AG08395 (cell line): ENCODE results near the gene PRR12.

Source experiments
- DNase-seq: peaks from one replicate; pipeline ENCODE4 v3.0.0; 2012; ENCODE audit warnings: mixed read lengths, low spot score

PRR12 gene

DNA sequence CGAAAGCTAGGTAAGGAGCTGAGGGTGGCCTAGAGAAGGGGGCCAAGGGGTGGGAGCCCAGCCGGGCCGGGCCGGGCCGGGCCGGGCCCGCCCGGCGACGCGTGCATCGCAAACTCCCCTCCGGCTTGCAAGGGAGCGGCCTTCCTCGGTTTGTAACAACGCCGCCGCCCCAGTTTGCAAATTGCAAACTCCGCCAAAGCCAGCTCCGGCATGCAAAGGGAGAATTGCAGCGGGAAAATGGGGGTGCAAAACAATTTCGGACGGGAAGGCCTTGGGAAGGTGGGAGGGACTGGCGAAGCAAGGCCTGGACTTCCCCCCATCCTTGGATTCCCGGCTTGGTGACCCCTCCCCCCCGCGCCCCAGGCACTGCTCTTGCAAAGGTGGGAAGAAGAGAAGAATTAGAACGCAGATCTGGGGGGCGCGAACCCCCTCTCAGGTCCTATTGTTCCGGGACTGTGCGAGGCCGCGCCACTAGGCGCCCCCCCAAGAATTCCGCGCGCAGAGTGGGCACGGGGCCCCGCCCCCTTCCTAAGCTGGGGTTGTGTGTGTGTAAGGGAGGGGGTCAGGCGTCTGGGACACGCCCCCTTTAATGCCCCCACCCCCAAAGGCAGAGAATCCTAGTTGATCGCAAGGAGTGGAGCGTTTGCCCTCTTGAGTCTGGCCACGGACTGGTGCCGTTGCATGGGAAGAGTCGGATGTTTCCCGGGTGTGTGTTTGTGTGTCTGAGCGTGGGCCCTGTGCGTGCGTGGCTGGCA is 926 bp downstream of the PRR12 start:
- DNase-seq = peak; percentile 34

GRCh38 chr19:49592486-49593232 is 1.7 kb downstream of the PRR12 start:
- DNase-seq = no peak

GRCh38 chr19:49593233-49594113 is 2.5 kb downstream of the PRR12 start:
- DNase-seq = peak; percentile 100

DNA sequence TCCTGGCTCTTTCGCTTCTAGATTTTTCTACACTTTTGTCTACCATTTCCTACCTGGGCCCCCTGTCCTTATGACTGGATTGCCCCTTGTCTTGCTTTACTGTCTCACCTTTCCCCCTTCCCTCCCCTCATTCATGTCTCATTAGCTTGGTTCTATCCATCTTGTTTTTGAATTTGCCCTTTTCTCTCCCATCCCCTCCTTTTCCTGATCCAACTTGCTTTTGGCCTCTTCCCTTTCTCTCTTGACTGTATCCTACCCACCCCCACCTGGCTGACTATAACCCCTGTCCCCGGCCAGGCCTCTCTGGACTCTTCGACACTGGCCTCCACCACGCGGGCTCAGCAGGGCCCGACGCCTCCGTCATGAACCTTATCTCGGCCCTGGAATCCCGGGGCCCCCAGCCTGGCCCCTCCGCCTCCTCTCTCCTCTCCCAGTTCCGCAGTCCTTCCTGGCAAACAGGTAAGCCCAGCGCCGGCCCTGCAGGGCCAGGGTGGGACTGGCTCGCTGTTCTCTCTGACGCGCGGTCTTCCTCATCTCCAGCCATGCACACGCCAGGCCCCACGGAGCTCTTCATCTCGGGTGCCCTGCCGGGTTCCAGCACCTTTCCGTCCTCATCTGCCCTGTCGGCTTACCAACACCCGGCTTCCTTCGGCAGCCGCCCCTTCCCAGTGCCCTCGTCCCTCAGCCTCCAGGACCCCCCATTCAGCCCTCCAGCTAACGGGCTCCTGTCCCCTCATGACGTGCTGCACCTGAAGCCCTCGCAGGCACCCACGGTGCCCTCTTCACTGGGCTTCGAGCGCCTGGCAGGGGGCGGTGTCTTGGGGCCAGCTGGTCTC is 3.4 kb downstream of the PRR12 start:
- no peak for DNase-seq

DNA sequence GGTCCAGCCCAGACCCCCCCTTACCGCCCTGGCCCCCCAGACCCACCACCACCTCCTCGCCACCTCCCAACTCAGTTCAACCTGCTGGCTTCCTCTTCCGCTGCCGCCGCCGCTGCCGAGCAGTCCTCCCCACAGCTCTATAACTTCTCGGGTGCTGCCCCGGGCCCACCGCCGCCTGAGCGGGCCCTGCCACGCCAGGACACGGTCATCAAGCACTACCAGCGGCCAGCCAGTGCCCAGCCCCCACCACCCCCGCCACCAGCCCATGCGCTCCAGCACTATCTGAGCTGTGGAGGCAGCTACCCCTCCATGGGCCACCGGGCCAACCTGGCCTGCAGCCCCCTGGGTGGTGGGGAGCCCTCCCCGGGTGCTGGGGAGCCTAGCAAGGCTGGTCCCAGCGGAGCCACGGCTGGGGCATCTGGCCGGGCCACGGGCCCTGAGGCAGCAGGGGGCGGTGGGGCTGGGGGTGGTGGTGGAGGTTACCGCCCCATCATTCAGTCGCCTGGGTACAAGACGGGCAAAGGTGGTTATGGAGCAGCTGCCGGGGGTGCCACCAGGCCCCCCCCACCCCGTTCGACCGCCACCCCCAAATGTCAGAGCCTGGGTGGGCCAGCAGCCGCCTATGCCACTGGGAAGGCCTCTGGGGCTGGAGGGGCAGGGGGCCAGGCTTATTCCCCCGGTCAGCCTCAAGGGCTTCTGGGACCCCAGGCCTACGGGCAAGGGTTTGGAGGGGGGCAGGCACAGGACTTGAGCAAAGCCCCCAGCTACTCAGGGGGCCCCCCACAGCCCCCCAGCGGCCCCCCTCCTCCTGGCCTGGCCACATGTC is 4.2 kb downstream of the PRR12 start:
- no peak for DNase-seq

DNA sequence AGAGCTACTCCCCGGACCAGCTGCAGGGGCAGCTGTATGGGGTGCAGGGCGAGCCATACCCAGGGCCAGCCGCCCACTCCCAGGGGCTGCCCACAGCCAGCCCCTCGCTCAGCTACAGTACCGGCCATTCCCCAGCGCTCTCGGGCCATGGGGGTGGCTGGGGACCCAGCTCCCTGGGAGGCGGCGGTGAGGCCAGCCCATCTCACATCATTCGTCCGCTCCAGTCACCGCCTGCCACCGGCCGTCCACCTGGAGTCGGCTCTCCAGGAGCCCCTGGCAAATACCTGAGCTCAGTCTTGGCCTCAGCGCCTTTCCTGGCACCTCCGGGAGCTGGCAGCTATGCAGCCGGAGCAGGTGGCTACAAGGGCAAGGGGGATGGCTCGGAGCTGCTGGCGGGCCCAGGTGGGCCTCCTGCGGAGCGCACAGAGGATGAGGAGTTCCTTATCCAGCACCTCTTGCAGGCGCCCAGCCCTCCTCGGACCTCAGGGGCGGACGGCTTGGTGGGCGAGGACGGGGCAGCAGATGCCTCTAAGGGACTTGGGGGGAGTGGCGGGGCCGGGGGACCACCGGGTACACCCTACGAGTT is 4.9 kb downstream of the PRR12 start:
- DNase-seq = no peak

- no peak for DNase-seq
Measured at GRCh38 chr19:49596407-49596806, 5.4 kb downstream of the PRR12 start.

DNA sequence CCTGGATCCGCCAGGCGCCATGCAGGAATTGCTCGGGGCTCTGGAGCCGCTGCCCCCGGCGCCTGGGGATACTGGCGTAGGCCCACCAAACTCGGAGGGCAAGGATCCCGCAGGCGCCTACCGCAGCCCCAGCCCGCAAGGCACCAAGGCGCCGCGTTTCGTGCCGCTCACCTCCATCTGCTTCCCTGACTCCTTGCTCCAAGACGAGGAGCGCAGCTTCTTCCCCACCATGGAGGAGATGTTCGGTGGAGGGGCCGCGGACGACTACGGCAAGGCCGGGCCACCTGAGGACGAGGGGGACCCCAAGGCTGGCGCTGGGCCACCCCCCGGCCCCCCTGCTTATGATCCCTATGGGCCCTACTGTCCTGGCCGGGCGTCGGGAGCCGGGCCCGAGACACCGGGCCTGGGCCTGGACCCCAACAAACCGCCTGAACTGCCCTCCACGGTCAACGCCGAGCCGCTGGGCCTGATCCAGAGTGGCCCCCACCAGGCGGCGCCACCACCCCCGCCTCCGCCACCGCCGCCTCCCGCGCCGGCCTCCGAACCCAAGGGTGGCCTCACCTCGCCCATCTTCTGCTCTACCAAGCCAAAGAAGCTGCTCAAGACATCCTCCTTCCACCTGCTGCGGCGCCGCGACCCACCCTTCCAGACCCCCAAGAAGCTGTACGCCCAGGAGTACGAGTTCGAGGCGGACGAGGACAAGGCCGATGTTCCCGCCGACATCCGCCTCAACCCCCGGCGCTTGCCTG is 6.1 kb downstream of the PRR12 start:
- DNase-seq = no peak

DNA sequence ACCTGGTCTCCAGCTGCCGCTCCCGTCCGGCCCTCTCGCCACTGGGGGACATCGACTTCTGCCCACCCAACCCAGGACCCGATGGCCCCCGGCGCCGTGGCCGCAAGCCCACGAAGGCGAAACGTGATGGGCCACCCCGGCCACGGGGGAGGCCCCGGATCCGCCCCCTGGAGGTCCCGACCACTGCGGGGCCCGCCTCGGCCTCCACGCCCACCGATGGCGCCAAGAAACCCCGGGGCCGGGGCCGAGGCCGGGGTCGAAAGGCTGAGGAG is 6.7 kb downstream of the PRR12 start:
- DNase-seq = no peak

DNA sequence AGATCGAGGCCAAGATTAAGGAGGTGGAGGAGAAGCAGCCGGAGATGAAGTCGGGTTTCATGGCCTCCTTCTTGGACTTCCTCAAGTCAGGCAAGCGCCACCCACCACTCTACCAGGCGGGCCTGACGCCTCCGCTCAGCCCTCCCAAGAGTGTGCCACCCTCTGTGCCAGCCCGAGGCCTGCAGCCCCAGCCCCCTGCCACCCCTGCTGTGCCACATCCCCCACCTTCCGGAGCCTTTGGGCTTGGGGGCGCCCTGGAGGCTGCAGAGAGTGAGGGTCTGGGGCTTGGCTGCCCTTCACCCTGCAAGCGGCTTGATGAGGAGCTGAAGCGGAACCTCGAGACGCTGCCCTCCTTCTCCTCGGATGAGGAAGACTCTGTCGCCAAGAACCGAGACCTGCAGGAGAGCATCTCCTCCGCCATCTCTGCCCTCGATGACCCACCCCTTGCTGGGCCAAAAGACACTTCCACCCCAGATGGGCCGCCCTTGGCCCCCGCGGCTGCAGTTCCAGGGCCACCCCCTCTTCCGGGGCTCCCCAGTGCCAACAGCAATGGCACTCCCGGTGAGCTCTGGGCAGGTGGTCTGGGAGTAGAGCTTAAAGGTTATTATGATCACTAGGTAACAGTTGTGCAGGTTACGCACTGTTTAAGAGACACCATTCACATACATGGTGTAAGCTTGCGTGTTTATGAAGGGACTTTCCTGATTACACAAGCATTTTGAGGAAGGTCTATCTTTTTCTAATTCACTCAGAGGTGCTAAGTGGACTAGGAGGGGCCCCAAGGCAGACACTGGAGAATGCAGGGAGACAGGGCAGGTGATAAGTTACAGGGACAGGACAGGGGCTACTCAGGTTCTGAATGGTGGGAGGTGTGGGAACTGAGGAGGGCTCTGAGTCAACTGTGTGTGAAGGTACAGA is 8.7 kb downstream of the PRR12 start:
- DNase-seq = no peak

DNA sequence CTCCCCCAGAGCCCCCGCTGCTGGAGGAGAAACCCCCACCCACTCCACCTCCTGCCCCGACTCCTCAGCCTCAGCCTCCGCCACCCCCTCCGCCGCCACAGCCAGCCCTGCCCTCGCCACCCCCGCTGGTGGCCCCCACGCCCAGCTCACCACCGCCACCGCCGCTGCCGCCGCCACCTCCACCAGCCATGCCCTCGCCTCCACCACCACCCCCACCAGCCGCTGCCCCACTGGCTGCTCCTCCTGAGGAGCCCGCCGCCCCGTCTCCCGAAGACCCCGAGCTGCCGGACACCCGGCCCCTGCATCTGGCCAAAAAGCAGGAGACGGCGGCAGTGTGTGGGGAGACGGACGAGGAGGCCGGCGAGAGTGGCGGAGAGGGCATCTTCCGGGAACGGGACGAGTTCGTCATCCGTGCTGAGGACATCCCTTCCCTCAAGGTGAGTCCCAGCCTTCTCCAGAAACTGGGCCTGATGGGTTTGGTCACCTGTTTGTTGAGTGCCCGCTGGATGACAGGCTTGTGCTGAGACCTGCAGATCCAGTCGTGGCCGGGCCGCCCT is 10.6 kb downstream of the PRR12 start:
- no peak for DNase-seq

DNA sequence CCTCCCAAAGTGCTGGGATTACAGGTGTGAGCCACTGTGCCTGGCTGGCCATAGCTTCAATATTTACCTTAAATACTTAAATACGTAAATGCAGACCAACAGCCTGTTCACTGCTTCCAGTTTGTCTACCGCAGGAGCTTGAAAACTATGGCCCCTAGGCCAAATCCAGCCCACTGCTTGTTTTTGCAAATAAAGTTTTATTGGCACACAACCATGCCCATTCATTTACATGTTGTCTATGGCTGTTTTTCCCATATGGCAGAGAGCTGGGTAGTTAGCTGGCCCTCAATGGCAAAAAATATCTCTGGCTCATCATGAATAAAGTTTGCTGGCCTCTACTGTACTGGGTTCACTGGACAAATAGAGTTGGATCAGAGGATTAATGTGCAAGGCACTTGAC is 11.8 kb downstream of the PRR12 start:
- DNase-seq = no peak

- DNase-seq = no peak
Measured at GRCh38 chr19:49605605-49606004, 14.6 kb downstream of the PRR12 start.

- no peak for DNase-seq
Measured at GRCh38 chr19:49609499-49610092, 18.6 kb downstream of the PRR12 start.

- DNase-seq = peak; percentile 26
Measured at GRCh38 chr19:49613374-49613773, 22.4 kb downstream of the PRR12 start.

DNA sequence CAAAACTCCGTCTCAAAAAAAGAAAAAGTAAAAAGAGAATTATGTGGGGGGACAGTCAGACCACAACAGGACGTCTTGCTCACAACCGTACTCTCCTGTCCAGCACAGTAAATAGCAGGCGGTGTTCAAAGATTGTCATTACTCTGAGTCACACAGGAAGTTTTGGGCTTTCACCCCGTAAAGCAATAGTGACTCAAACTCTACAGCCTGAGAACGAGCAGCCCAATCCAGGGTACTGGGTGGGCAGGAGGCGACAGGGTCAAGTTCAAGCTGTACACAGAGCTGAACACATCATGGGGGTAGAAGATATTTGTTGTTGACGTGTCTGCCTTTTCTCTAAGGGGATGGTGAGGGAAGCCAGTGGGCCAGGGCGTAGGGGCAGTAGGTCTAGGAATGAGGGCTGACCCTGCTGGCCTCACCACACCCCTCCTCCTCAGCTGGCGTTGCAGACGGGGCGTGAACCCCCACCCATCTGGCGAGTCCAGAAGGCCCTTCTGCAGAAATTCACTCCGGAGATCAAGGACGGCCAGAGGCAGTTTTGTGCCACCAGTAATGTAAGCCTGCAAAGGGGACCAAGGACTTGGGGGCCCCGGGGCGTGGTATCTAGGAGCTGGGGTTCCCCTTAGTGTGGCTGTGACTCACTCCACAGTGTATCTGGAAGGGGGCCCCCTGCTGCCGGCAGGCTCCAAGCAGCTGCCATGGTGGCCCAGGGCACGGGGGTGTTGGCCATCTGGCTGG is 23.3 kb downstream of the PRR12 start:
- DNase-seq = peak; percentile 81

DNA sequence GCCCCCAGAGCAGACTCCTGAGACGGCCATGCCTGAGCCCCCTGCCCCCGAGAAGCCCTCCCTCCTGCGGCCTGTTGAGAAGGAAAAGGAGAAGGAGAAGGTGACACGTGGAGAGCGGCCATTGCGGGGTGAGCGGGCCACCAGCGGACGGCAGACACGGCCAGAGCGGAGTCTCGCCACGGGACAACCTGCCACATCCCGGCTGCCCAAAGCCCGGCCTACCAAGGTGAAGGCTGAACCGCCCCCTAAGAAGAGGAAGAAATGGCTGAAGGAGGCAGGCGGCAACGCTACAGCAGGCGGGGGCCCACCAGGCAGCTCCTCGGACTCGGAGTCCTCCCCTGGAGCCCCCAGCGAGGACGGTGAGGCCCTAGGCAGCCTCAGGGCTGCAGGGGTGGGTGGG is 24.9 kb downstream of the PRR12 start:
- DNase-seq = no peak
